K562 (cell line): ENCODE results near the gene RCE1. TPM values are rescaled to one million over a fixed set of nuclear protein-coding genes. Genes with fewer than 3 reads are reported as not detected.

Experiments used
- BRD4 ChIP-seq: fragments of 200-600 bp; sonication (generic); IDR thresholded peaks from 2 replicates; pipeline ENCODE4 v1.6.1; 2017; ENCODE audit warnings: inconsistent platforms
- ELK3 ChIP-seq: fragments of 450-650 bp; formaldehyde crosslinking; IDR thresholded peaks from 2 replicates; pipeline ENCODE4 v1.4.0; 2020; ENCODE audit warnings: mild to moderate bottlenecking
- MTA1 ChIP-seq: fragments of 450-650 bp; IDR thresholded peaks from 2 replicates; pipeline ENCODE4 v1.6.1; 2017; ENCODE audit warnings: borderline replicate concordance
- NR3C1 ChIP-seq: sonication (generic); formaldehyde crosslinking; IDR thresholded peaks from 2 replicates; pipeline ENCODE4 v1.8.1; 2022; ENCODE audit warnings: missing genetic modification reagents
- RREB1 ChIP-seq: fragments of 250-450 bp; sonication (Bioruptor Pico); IDR thresholded peaks from 2 replicates; pipeline ENCODE4 v1.4.0; 2020
- TAF7 ChIP-seq: fragments of 450-650 bp; IDR thresholded peaks from 2 replicates; pipeline ENCODE4 v1.6.1; 2016; ENCODE audit warnings: missing genetic modification characterization, missing compliant biosample characterization
- ZBTB1 ChIP-seq: sonication (generic); formaldehyde crosslinking; IDR thresholded peaks from 2 replicates; pipeline ENCODE4 v1.8.1; 2023; ENCODE audit warnings: missing genetic modification reagents, low read depth, mild to moderate bottlenecking, borderline replicate concordance
- ZBTB9 ChIP-seq: fragments of 450-650 bp; formaldehyde crosslinking; IDR thresholded peaks from 2 replicates; pipeline ENCODE4 v1.4.0; 2020; ENCODE audit warnings: mild to moderate bottlenecking, moderate library complexity
- ZC3H8 ChIP-seq: fragments of 450-650 bp; IDR thresholded peaks from 2 replicates; pipeline ENCODE4 v1.6.1; 2017
- ZFX ChIP-seq: sonication (generic); formaldehyde crosslinking; IDR thresholded peaks from 2 replicates; pipeline ENCODE4 v1.8.0; 2022; ENCODE audit warnings: mild to moderate bottlenecking, missing genetic modification reagents, moderate library complexity
- ZNF143 ChIP-seq: sonication (generic); formaldehyde crosslinking; IDR thresholded peaks from 2 replicates; pipeline ENCODE4 v1.9.0; 2022; ENCODE audit warnings: mild to moderate bottlenecking, missing genetic modification reagents
- ZNF174 ChIP-seq: fragments of 250-450 bp; sonication (Bioruptor Pico); IDR thresholded peaks from 2 replicates; pipeline ENCODE4 v1.4.0; 2020; ENCODE audit warnings: mild to moderate bottlenecking
- ZNF398 ChIP-seq: fragments of 250-450 bp; sonication (Bioruptor Pico); IDR thresholded peaks from 2 replicates; pipeline ENCODE4 v1.8.0; 2021; ENCODE audit warnings: moderate library complexity, mild to moderate bottlenecking, inconsistent platforms
- ZNF75A ChIP-seq: fragments of 450-650 bp; formaldehyde crosslinking; IDR thresholded peaks from 2 replicates; pipeline ENCODE4 v1.4.0; 2020; ENCODE audit warnings: mild to moderate bottlenecking
- ZNF830 ChIP-seq: fragments of 250-450 bp; sonication (Bioruptor Pico); IDR thresholded peaks from 2 replicates; pipeline ENCODE4 v1.5.0; 2021; ENCODE audit warnings: mild to moderate bottlenecking
- polyA plus RNA-seq, 8 experiments: library from polyadenylated mRNA; depleted of rRNA in 4 of 8; stranded (reverse) in 5 of 8; unstranded in 3 of 8; fragments of >200 nt; fragmentation: Nextera tagmentation in 2 of 8; fragmentation: Illumina TruSeq in 1 of 8; extraction: Ambion mirVana in 2 of 8; extraction: Trizol in 1 of 8; gene quantifications; 2 replicates each; pipeline versions ENCODE4 v1.2.1 to v1.2.3, GENCODE V29; 2011 to 2014; ENCODE audit warnings: inconsistent platforms in 1 of 8, missing spikeins in 1 of 8
- total RNA-seq, 7 experiments: library from RNA; depleted of rRNA in 6 of 7; stranded (reverse); fragments of >200 nt in 6 of 7; fragmentation: Illumina TruSeq in 2 of 7; extraction: Trizol in 2 of 7; gene quantifications; 2 replicates each; pipeline versions ENCODE4 v1.2.1 to v1.2.3, GENCODE V29; 2011 to 2021; ENCODE audit warnings: low replicate concordance in 1 of 7

RCE1 gene
- total and polyA plus RNA-seq, 9 of the 15 experiments (the other 6 are each of a cell fraction or from before 2014, with no cell fraction given) = 0.75 to 41.5 (median 15.1) TPM

GRCh38 chr11:66842896-66843775, at the start of gene RCE1 (continued):
- TF ChIP-seq RREB1 (CRISPR knock-in tag) (no peak), ZBTB1 (CRISPR knock-in tag) (0 out of 2 replicates have a peak, but pooled peaks have one; percentile 43), ZFX (CRISPR knock-in tag) (peak; percentile 93), ZC3H8 (no peak), NR3C1 (CRISPR knock-in tag) (peak; percentile 26), ZNF174 (CRISPR knock-in tag) (no peak), ZNF143 (CRISPR knock-in tag) (no peak; the same call in 1 of the 2 replicates), ELK3 (no peak), BRD4 (no peak; the same call in 1 of the 2 replicates), ZNF830 (CRISPR knock-in tag) (peak; percentile 80; the same call in 1 of the 2 replicates), ZNF75A (no peak), MTA1 (peak; percentile 95), ZNF398 (CRISPR knock-in tag) (no peak), TAF7 (tag) (no peak), ZBTB9 (CRISPR knock-in tag) (peak; percentile 33; the same call in 1 of the 2 replicates)
